SJSA1 (cell line): ENCODE data around the gene PROSER3. TPM values are rescaled to one million over a fixed set of nuclear protein-coding genes. Genes with fewer than 3 reads are reported as not detected.

Experiments used
- DNase-seq, 2 experiments: peaks; one replicate each; pipeline ENCODE4 v3.0.0-alpha.2; 2015 to 2020; ENCODE audit warnings: low spot score in 2 of 2, low read depth in 1 of 2
- H3K27ac ChIP-seq: fragments of 250-450 bp; sonication (Bioruptor Pico); 2 replicates; pipeline ENCODE4 v1.5.1; 2020; ENCODE audit warnings: mild to moderate bottlenecking, moderate library complexity
- H3K27me3 ChIP-seq: fragments of 250-450 bp; sonication (Bioruptor Pico); replicated peaks from 2 replicates; pipeline ENCODE4 v1.5.1; 2020; ENCODE audit warnings: mild to moderate bottlenecking, moderate library complexity
- H3K36me3 ChIP-seq: fragments of 250-450 bp; sonication (Bioruptor Pico); 2 replicates; pipeline ENCODE4 v1.5.1; 2020; ENCODE audit warnings: mild to moderate bottlenecking
- H3K4me1 ChIP-seq: fragments of 250-450 bp; sonication (Bioruptor Pico); replicated peaks from 2 replicates; pipeline ENCODE4 v1.6.1; 2021; ENCODE audit warnings: mild to moderate bottlenecking
- H3K4me3 ChIP-seq: fragments of 250-450 bp; sonication (Bioruptor Pico); 2 replicates; pipeline ENCODE4 v1.5.1; 2020; ENCODE audit warnings: mild to moderate bottlenecking
- H3K9me3 ChIP-seq: fragments of 250-450 bp; sonication (Bioruptor Pico); replicated peaks from 2 replicates; pipeline ENCODE4 v1.5.1; 2020; ENCODE audit warnings: mild to moderate bottlenecking
- total RNA-seq: library from RNA; depleted of rRNA; stranded (reverse); fragments of >200 nt; shearing (Covaris generic); gene quantifications from 2 replicates; pipeline ENCODE4 v1.2.3, GENCODE V29; 2014; rRNA removed

The PROSER3 gene
- total RNA-seq, result 7.3 and 8.8 TPM in 2 replicates

GRCh38 chr19:35757749-35758608, at the start of gene PROSER3:
Gene PROSER3, plus strand, starts transcription at chr19:35758176. Its CDS starts 40 bp downstream, at chr19:35758216.
- peaks cover 33% of the 10 kb centered on the region for H3K36me3 ChIP-seq
- no peaks in the 10 kb centered on the region for H3K27me3 ChIP-seq
- H3K4me1 ChIP-seq, result peaks cover 16% of the 10 kb centered on the region
- no peaks in the 10 kb centered on the region for H3K9me3 ChIP-seq
- peak; percentile 99 for DNase-seq
- peak within 1 kb of the TSS; percentile 86 for H3K27ac ChIP-seq
- peak within 1 kb of the TSS; percentile 61 for H3K4me3 ChIP-seq

DNA sequence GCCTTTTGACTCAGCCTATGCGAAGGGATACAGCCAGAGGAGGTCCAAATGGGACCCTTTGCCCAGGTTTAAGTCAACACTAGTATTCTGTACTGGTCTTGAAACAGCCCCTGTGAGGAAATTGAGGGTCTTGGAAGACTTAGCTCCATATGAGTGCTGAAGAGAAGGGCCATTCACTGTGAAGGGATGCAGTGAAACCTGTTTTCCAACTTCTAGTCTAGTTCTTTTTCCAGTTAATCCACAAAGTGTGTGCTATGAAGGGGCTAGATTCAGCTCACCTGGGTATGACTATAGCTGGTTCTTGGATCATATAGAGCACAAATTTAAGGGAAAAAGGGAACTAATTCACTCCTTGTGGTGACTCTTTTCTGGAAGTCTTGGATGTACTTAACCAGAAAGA, 49.6 kb upstream of the PROSER3 start:
- no peak for DNase-seq
- H3K4me1 ChIP-seq, result no peaks in the 10 kb centered on the region

DNA sequence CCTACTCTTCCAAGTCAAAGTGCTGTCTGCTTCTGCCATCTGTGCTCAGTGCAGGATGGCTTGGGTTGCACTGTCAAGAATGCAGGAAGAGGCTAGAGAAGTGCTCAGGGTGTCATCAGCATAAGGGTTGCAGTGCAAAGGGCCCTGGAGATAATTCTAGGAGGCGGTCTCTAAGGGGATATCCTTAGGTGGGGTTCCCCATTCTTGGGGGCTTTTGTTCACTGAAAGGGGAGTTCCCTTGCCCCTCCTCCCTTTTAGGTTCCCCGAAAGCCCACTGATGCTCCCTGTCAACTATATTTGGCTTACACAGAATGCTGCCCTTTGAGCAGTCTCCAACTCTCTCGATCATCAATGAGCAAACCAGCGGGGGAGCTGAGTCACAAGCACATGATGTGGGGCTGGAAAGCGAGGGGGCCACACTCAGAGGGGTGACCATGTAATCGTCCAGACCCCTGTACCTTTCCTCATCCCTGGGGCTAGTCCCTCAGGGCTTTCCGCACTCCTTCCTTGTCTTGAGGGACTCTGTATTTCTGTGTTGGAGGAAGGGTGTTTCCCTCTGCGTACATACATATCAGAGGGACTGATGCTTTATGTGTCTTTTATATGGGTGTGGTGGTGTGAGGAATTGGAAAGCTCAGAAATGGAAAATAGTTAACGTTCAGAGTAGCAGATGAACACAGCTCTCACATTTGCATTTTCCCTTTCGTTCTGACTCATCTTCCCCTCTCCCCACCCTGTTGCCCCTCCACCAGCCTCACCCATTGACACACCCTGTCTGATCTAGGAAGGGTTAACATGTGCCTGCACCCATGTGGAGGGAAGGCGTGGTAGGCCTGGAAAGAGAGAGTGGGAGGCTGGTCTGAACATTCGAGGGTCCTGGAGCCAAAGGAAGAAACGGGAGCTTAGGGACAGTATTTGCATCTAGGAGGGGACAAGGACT, 46.9 kb upstream of the PROSER3 start:
- peaks cover 3% of the 10 kb centered on the region for H3K4me1 ChIP-seq
- DNase-seq, result no peak

More for the DNA sequence above, 49.6 kb upstream of the PROSER3 start:
- H3K27ac ChIP-seq, result no peak overlapping the region
- peaks cover 8% of the 10 kb centered on the region for H3K27me3 ChIP-seq
- no peak overlapping the region for H3K4me3 ChIP-seq
- peaks cover 4% of the 10 kb centered on the region; the same call in 1 of the 2 replicates for H3K9me3 ChIP-seq
- no peaks in the 10 kb centered on the region for H3K36me3 ChIP-seq

DNA sequence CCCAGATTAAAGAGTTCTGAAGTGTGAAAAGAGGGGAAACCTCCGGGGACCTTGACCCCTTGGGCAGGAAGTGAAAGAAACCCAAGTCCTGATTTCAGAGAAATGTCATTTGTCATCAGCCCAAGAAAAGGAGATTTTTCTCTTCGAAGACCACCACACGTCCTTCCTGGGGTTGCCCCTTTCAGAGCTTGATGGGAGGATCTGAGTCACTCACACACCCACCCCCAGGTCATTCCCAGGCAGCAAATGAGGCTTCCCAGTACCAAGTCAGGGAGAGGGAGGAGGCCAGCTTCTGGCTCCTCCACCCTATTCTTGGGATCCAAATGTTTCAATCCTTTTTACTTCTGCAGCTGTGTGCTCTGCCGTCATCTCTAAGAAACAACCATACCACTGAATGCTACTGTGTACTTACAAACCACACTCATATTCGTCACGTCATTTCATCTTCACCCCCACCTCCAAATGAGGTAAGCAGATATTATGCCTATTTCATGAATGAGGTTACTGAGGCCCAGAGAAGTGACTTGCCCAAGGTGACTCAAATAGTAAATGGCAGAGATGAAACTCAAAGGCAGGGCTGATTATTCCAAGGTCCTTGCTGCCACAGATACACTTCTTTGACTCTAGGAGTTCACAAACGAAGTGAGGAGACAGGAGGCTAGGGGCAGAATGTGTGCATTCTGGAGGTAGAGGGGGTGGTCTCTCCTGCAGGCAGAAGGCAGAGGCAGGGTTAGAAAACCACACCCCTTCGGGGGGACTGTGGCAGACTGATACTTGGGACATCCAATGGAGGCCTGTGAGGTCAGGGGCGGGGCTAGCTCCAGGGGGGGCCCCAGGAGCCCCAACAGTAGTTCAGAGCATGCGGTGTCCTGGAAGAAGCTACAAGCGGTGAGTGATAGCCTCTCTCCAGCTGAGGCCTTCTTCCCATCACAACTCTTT, 45.1 kb upstream of the PROSER3 start:
- Histone ChIP-seq H3K27me3 (peaks cover 8% of the 10 kb centered on the region), H3K4me1 (peaks cover 15% of the 10 kb centered on the region), H3K36me3 (no peaks in the 10 kb centered on the region), H3K9me3 (no peaks in the 10 kb centered on the region), H3K27ac (no peak overlapping the region), H3K4me3 (no peak overlapping the region)
- no peak for DNase-seq

More for the DNA sequence above, 46.9 kb upstream of the PROSER3 start:
- Histone ChIP-seq H3K27ac (no peak overlapping the region), H3K4me3 (no peak overlapping the region), H3K36me3 (no peaks in the 10 kb centered on the region), H3K9me3 (no peaks in the 10 kb centered on the region), H3K27me3 (peaks cover 8% of the 10 kb centered on the region)

DNA sequence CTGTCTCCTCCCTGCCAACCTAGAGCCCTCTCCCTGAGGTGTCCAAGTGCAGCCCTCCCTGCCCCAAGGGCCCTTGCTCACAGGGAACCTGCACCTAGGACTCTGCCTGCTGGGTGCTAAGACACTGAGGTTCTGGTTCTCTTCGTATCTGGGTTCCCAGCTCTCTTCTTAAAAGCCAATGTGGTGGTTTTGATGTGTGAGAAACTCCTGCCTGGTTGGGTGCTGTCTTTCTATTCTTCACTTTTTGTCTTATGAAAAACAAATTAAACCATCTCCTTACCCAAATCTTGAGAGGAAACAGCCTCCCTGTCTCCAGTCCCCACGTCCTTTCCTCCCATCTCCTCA, 44.5 kb upstream of the PROSER3 start:
- no peak overlapping the region for H3K4me3 ChIP-seq
- no peak overlapping the region for H3K27ac ChIP-seq
- peaks cover 5% of the 10 kb centered on the region for H3K36me3 ChIP-seq
- peaks cover 15% of the 10 kb centered on the region for H3K4me1 ChIP-seq
- H3K27me3 ChIP-seq, result peaks cover 8% of the 10 kb centered on the region
- H3K9me3 ChIP-seq, result no peaks in the 10 kb centered on the region
- DNase-seq, result no peak

GRCh38 chr19:35713904-35714495, 44.0 kb upstream of the PROSER3 start:
- Histone ChIP-seq H3K9me3 (no peaks in the 10 kb centered on the region), H3K4me1 (peaks cover 17% of the 10 kb centered on the region), H3K27me3 (peaks cover 5% of the 10 kb centered on the region), H3K36me3 (peaks cover 7% of the 10 kb centered on the region), H3K4me3 (no peak overlapping the region), H3K27ac (no peak overlapping the region)
- DNase-seq, result no peak

- peaks cover 15% of the 10 kb centered on the region for H3K36me3 ChIP-seq
- H3K27ac ChIP-seq, result no peak overlapping the region
- no peaks in the 10 kb centered on the region for H3K9me3 ChIP-seq
- no peak for DNase-seq
- H3K27me3 ChIP-seq, result no peaks in the 10 kb centered on the region
- no peak overlapping the region for H3K4me3 ChIP-seq
- H3K4me1 ChIP-seq, result peaks cover 22% of the 10 kb centered on the region
These were observed 43.2 kb upstream of the PROSER3 start for GRCh38 chr19:35714601-35715354.

- no peaks in the 10 kb centered on the region for H3K27me3 ChIP-seq
- H3K4me1 ChIP-seq, result peaks cover 22% of the 10 kb centered on the region
- no peak overlapping the region for H3K4me3 ChIP-seq
- H3K27ac ChIP-seq, result no peak overlapping the region
- DNase-seq, result no peak
- no peaks in the 10 kb centered on the region for H3K9me3 ChIP-seq
- peaks cover 20% of the 10 kb centered on the region for H3K36me3 ChIP-seq
These were observed 42.6 kb upstream of the PROSER3 start for GRCh38 chr19:35715355-35715809.

- no peaks in the 10 kb centered on the region for H3K27me3 ChIP-seq
- no peak overlapping the region for H3K27ac ChIP-seq
- peaks cover 22% of the 10 kb centered on the region for H3K4me1 ChIP-seq
- peak overlapping the region; percentile 55 for H3K4me3 ChIP-seq
- peak in 1 of 2 experiments; percentile 56 for DNase-seq
- H3K9me3 ChIP-seq, result no peaks in the 10 kb centered on the region
- H3K36me3 ChIP-seq, result peaks cover 24% of the 10 kb centered on the region
These were observed 41.8 kb upstream of the PROSER3 start for GRCh38 chr19:35715981-35716800.

GRCh38 chr19:35716801-35717664, 40.9 kb upstream of the PROSER3 start:
- peak; percentile 89 to 91 for DNase-seq
- H3K36me3 ChIP-seq, result peaks cover 32% of the 10 kb centered on the region
- peak overlapping the region; percentile 61 for H3K27ac ChIP-seq
- no peaks in the 10 kb centered on the region for H3K27me3 ChIP-seq
- H3K9me3 ChIP-seq, result no peaks in the 10 kb centered on the region
- peaks cover 22% of the 10 kb centered on the region for H3K4me1 ChIP-seq
- peak overlapping the region; percentile 55 for H3K4me3 ChIP-seq
